ENCODE results near the gene BANF2. TPM values are rescaled to one million over a fixed set of nuclear protein-coding genes. Genes with fewer than 3 reads are reported as not detected.

The BANF2 gene
- total and polyA plus RNA-seq, 2 of the 13 experiments (the other 11 are each of a cell fraction or from before 2014, with no cell fraction given), result 0.35 TPM; not detected in 1

DNA sequence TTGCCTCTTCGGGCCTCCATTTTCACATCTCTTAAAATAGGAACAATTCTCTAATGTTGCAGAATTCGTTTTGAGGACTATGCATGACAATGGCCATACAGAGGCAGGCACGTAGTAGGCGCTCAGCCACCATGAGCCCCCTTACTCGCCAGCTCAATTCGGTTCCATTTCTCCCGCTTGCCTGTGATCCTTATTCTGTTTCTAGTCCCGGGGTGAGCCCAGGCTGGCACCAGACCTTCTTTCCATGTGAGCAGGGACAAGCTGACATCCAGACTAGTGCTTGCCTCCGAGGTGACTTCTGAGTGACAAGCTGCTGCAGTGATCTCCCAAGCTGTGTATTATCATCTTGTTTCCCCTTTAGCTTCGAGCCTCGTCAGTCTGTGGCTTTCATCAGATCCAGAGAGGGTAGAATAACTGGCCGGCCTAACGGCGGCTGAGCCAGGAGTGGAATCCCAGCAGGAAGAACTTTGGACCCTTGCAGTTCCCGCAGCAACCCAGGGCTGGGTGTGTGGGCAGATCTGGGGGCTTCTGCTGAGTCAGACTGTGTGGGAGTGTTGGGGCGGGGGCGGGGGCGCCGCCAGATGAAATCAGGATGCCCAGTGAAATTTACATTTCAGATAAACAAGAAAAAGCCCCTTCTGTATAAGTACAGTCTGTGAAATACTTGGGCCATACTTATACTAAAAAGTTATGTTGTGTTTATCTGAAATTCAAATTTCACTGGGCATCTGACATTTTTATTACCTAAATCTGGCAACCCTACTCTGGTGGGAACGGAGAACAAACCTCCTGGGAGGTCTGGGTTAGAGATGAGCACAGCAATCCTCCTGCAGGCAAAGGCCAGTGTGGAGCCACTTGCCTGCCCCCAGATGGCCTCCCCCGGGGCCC lies 10.9 kb downstream of the BANF2 start (continued):
- peak; percentile 48; the same call in 1 of the 2 replicates for TF ChIP-seq ISL2 (CRISPR knock-in tag; IDR thresholded peaks at IDR 0.05)
- no peak for TF ChIP-seq AGO2 (optimal IDR thresholded peaks at IDR 0.05; ENCODE audit: low read depth, low read length)
- TF ChIP-seq ZNF776 (CRISPR knock-in tag; IDR thresholded peaks at IDR 0.05), result peak; percentile 44; the same call in 1 of the 2 replicates
- TF ChIP-seq, protein P1, sequence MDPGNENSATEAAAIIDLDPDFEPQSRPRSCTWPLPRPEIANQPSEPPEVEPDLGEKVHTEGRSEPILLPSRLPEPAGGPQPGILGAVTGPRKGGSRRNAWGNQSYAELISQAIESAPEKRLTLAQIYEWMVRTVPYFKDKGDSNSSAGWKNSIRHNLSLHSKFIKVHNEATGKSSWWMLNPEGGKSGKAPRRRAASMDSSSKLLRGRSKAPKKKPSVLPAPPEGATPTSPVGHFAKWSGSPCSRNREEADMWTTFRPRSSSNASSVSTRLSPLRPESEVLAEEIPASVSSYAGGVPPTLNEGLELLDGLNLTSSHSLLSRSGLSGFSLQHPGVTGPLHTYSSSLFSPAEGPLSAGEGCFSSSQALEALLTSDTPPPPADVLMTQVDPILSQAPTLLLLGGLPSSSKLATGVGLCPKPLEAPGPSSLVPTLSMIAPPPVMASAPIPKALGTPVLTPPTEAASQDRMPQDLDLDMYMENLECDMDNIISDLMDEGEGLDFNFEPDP (CRISPR knock-in tag; conservative IDR thresholded peaks at IDR 0.05), result no peak
- TF ChIP-seq ZNF660 (CRISPR knock-in tag; IDR thresholded peaks at IDR 0.05; ENCODE audit: borderline replicate concordance, low read depth), result no peak
- peak; percentile 76 for TF ChIP-seq ZFY (CRISPR knock-in tag; IDR thresholded peaks at IDR 0.05)
- TF ChIP-seq JUND (CRISPR knock-in tag; IDR thresholded peaks at IDR 0.05), result peak; percentile 52; the same call in 1 of the 2 replicates
- no peak for TF ChIP-seq ZNF317 (CRISPR knock-in tag; IDR thresholded peaks at IDR 0.05)
- TF ChIP-seq ZNF180 (CRISPR knock-in tag; IDR thresholded peaks at IDR 0.05; ENCODE audit: borderline replicate concordance, low read depth), result no peak
- TF ChIP-seq ZNF747 (CRISPR knock-in tag; IDR thresholded peaks at IDR 0.05; ENCODE audit: borderline replicate concordance), result no peak
- no peak for TF ChIP-seq PCBP2 (optimal IDR thresholded peaks at IDR 0.05; ENCODE audit: low read depth, low read length, poor library complexity, severe bottlenecking)
- TF ChIP-seq, protein P2, sequence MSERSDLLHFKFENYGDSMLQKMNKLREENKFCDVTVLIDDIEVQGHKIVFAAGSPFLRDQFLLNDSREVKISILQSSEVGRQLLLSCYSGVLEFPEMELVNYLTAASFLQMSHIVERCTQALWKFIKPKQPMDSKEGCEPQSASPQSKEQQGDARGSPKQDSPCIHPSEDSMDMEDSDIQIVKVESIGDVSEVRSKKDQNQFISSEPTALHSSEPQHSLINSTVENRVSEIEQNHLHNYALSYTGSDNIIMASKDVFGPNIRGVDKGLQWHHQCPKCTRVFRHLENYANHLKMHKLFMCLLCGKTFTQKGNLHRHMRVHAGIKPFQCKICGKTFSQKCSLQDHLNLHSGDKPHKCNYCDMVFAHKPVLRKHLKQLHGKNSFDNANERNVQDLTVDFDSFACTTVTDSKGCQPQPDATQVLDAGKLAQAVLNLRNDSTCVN (CRISPR knock-in tag; IDR thresholded peaks at IDR 0.05; ENCODE audit: borderline replicate concordance), result 0 out of 2 replicates have a peak, but pooled peaks have one; percentile 62
- no peak for TF ChIP-seq ZFP82 (CRISPR knock-in tag; IDR thresholded peaks at IDR 0.05; ENCODE audit: borderline replicate concordance)
- TF ChIP-seq GABPA (IDR thresholded peaks at IDR 0.05; ENCODE audit: low read depth, low read length), result no peak
- TF ChIP-seq GABPA (CRISPR knock-in tag; IDR thresholded peaks at IDR 0.05; ENCODE audit: low read depth), result no peak
- TF ChIP-seq PATZ1 (CRISPR knock-in tag; IDR thresholded peaks at IDR 0.05), result peak; percentile 81
- no peak for TF ChIP-seq SMYD3 (CRISPR knock-in tag; IDR thresholded peaks at IDR 0.05)
- no peak; the same call in 1 of the 2 replicates for TF ChIP-seq HMG20A (CRISPR knock-in tag; IDR thresholded peaks at IDR 0.05; ENCODE audit: borderline replicate concordance)
- peak; percentile 42; the same call in 1 of the 2 replicates for TF ChIP-seq PITX1 (CRISPR knock-in tag; IDR thresholded peaks at IDR 0.05)
- peak; percentile 52; the same call in 1 of the 2 replicates for TF ChIP-seq KDM2A (CRISPR knock-in tag; IDR thresholded peaks at IDR 0.05; ENCODE audit: borderline replicate concordance, low read depth)
- TF ChIP-seq DNMT3B (CRISPR knock-in tag; conservative IDR thresholded peaks at IDR 0.05), result 0 out of 2 replicates have a peak, but pooled peaks have one; percentile 56
- TF ChIP-seq, protein P3, sequence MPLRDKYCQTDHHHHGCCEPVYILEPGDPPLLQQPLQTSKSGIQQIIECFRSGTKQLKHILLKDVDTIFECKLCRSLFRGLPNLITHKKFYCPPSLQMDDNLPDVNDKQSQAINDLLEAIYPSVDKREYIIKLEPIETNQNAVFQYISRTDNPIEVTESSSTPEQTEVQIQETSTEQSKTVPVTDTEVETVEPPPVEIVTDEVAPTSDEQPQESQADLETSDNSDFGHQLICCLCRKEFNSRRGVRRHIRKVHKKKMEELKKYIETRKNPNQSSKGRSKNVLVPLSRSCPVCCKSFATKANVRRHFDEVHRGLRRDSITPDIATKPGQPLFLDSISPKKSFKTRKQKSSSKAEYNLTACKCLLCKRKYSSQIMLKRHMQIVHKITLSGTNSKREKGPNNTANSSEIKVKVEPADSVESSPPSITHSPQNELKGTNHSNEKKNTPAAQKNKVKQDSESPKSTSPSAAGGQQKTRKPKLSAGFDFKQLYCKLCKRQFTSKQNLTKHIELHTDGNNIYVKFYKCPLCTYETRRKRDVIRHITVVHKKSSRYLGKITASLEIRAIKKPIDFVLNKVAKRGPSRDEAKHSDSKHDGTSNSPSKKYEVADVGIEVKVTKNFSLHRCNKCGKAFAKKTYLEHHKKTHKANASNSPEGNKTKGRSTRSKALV (CRISPR knock-in tag; IDR thresholded peaks at IDR 0.05), result no peak; the same call in 1 of the 2 replicates
- TF ChIP-seq, protein P4, sequence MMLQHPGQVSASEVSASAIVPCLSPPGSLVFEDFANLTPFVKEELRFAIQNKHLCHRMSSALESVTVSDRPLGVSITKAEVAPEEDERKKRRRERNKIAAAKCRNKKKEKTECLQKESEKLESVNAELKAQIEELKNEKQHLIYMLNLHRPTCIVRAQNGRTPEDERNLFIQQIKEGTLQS (CRISPR knock-in tag; IDR thresholded peaks at IDR 0.05), result no peak

Measured in HepG2 (cell line).